Right lobe of liver (tissue), 4 donors: Measurements from ENCODE around the gene TNFSF13.

Source experiments
- POLR2A ChIP-seq: fragments of 450-650 bp; IDR thresholded peaks from one replicate; pipeline ENCODE4 v1.6.1; 2017; ENCODE audit warnings: antibody characterized with exemption, mild to moderate bottlenecking
- TF ChIP-seq, protein P1 (sequence below), 4 donors: fragments of 200-600 bp in 3 of 4; fragments of 450-650 bp in 1 of 4; IDR thresholded peaks; one replicate each; pipeline versions ENCODE4 v1.5.1 to v1.8.0; 2016 to 2022; ENCODE audit warnings: antibody characterized with exemption in 4 of 4, mild to moderate bottlenecking in 2 of 4
- donor health status: DM: no; HTN: no; CAD: no.
- donor health status: DM: no; HTN: no; CAD: no.
- donor health status: DM: no; HTN: yes; CAD: no.

DNA sequence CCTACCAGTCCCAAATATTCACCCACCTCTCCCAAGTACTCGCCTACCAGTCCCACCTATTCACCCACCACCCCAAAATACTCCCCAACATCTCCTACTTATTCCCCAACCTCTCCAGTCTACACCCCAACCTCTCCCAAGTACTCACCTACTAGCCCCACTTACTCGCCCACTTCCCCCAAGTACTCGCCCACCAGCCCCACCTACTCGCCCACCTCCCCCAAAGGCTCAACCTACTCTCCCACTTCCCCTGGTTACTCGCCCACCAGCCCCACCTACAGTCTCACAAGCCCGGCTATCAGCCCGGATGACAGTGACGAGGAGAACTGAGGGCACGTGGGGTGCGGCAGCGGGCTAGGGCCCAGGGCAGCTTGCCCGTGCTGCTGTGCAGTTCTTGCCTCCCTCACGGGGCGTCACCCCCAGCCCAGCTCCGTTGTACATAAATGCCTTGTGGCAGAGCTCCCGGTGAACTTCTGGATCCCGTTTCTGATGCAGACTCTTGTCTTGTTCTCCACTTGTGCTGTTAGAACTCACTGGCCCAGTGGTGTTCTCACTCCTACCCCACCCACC, 44.6 kb upstream of the TNFSF13 start:
- TF ChIP-seq, protein P1, sequence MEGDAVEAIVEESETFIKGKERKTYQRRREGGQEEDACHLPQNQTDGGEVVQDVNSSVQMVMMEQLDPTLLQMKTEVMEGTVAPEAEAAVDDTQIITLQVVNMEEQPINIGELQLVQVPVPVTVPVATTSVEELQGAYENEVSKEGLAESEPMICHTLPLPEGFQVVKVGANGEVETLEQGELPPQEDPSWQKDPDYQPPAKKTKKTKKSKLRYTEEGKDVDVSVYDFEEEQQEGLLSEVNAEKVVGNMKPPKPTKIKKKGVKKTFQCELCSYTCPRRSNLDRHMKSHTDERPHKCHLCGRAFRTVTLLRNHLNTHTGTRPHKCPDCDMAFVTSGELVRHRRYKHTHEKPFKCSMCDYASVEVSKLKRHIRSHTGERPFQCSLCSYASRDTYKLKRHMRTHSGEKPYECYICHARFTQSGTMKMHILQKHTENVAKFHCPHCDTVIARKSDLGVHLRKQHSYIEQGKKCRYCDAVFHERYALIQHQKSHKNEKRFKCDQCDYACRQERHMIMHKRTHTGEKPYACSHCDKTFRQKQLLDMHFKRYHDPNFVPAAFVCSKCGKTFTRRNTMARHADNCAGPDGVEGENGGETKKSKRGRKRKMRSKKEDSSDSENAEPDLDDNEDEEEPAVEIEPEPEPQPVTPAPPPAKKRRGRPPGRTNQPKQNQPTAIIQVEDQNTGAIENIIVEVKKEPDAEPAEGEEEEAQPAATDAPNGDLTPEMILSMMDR (IDR thresholded peaks at IDR 0.05) = no peak
- TF ChIP-seq POLR2A = no peak
